ENCODE measurements around the gene SLC5A9. TPM values are rescaled to one million over a fixed set of nuclear protein-coding genes. Genes with fewer than 3 reads are reported as not detected.

The SLC5A9 gene
- total and polyA plus RNA-seq, 2 donors = 0.16 to 0.27 TPM

GRCh38 chr1:48236716-48237470 lies 14.4 kb downstream of the SLC5A9 start:
- H3K36me3 ChIP-seq (ENCODE audit: insufficient read depth) = no peaks in the 10 kb centered on the region
- H3K27ac ChIP-seq (ENCODE audit: low read depth) = no peak overlapping the region
- WGBS = 74% methylated on average over 4 of the region's 4 CpGs
- no peak overlapping the region for H3K4me3 ChIP-seq (ENCODE audit: low read depth, low read length)
- no peaks in the 10 kb centered on the region for H3K4me1 ChIP-seq (ENCODE audit: insufficient read depth)
- no peak for DNase-seq (ENCODE audit: extremely low spot score)

GRCh38 chr1:48242141-48242736 lies 19.7 kb downstream of the SLC5A9 start:
- Histone ChIP-seq H3K4me3 (ENCODE audit: low read depth, low read length) (no peak overlapping the region), H3K4me1 (ENCODE audit: insufficient read depth) (no peaks in the 10 kb centered on the region), H3K27ac (ENCODE audit: low read depth) (no peak overlapping the region), H3K36me3 (ENCODE audit: insufficient read depth) (no peaks in the 10 kb centered on the region)
- 89% methylated on average over 12 of the region's 12 CpGs for WGBS
- DNase-seq (ENCODE audit: extremely low spot score) = no peak

- H3K27ac ChIP-seq (ENCODE audit: low read depth) = no peak overlapping the region
- no peaks in the 10 kb centered on the region for H3K4me1 ChIP-seq (ENCODE audit: insufficient read depth)
- no peak for DNase-seq (ENCODE audit: extremely low spot score)
- H3K36me3 ChIP-seq (ENCODE audit: insufficient read depth) = no peaks in the 10 kb centered on the region
- no peak overlapping the region for H3K4me3 ChIP-seq (ENCODE audit: low read depth, low read length)
- WGBS = 50% methylated on average over 2 of the region's 2 CpGs
These were observed 22.6 kb downstream of the SLC5A9 start for GRCh38 chr1:48245106-48245505.

GRCh38 chr1:48246727-48247126 lies 24.2 kb downstream of the SLC5A9 start:
- Histone ChIP-seq H3K4me1 (ENCODE audit: insufficient read depth) (no peaks in the 10 kb centered on the region), H3K27ac (ENCODE audit: low read depth) (no peak overlapping the region), H3K36me3 (ENCODE audit: insufficient read depth) (no peaks in the 10 kb centered on the region), H3K4me3 (ENCODE audit: low read depth, low read length) (no peak overlapping the region)
- no peak for DNase-seq (ENCODE audit: extremely low spot score)
- WGBS = 75% methylated on average over 1 of the region's 1 CpG

- Histone ChIP-seq H3K27ac (ENCODE audit: low read depth) (no peak overlapping the region), H3K4me1 (ENCODE audit: insufficient read depth) (no peaks in the 10 kb centered on the region), H3K4me3 (ENCODE audit: low read depth, low read length) (no peak overlapping the region), H3K36me3 (ENCODE audit: insufficient read depth) (no peaks in the 10 kb centered on the region)
- 94% methylated on average over 4 of the region's 4 CpGs for WGBS
- no peak for DNase-seq (ENCODE audit: extremely low spot score)
These were observed 25.8 kb downstream of the SLC5A9 start for GRCh38 chr1:48248356-48248755.

GRCh38 chr1:48249868-48250267 lies 27.4 kb downstream of the SLC5A9 start:
- Histone ChIP-seq H3K27ac (ENCODE audit: low read depth) (no peak overlapping the region), H3K4me3 (ENCODE audit: low read depth, low read length) (no peak overlapping the region), H3K36me3 (ENCODE audit: insufficient read depth) (no peaks in the 10 kb centered on the region), H3K4me1 (ENCODE audit: insufficient read depth) (no peaks in the 10 kb centered on the region)
- 92% methylated on average over 3 of the region's 3 CpGs for WGBS
- no peak for DNase-seq (ENCODE audit: extremely low spot score)

GRCh38 chr1:48250572-48250971 lies 28.1 kb downstream of the SLC5A9 start:
- DNase-seq (ENCODE audit: extremely low spot score) = no peak
- H3K4me1 ChIP-seq (ENCODE audit: insufficient read depth) = no peaks in the 10 kb centered on the region
- H3K36me3 ChIP-seq (ENCODE audit: insufficient read depth) = no peaks in the 10 kb centered on the region
- WGBS = 53% methylated on average over 3 of the region's 3 CpGs
- no peak overlapping the region for H3K27ac ChIP-seq (ENCODE audit: low read depth)
- H3K4me3 ChIP-seq (ENCODE audit: low read depth, low read length) = no peak overlapping the region

- Histone ChIP-seq H3K36me3 (ENCODE audit: insufficient read depth) (no peaks in the 10 kb centered on the region), H3K4me1 (ENCODE audit: insufficient read depth) (no peaks in the 10 kb centered on the region), H3K4me3 (ENCODE audit: low read depth, low read length) (no peak overlapping the region), H3K27ac (ENCODE audit: low read depth) (no peak overlapping the region)
- 89% methylated on average over 2 of the region's 2 CpGs for WGBS
- DNase-seq (ENCODE audit: extremely low spot score) = no peak
These were observed 28.8 kb downstream of the SLC5A9 start for GRCh38 chr1:48251323-48251722.

GRCh38 chr1:48251821-48252220 lies 29.3 kb downstream of the SLC5A9 start:
- H3K36me3 ChIP-seq (ENCODE audit: insufficient read depth) = no peaks in the 10 kb centered on the region
- H3K4me1 ChIP-seq (ENCODE audit: insufficient read depth) = no peaks in the 10 kb centered on the region
- DNase-seq (ENCODE audit: extremely low spot score) = no peak
- no peak overlapping the region for H3K4me3 ChIP-seq (ENCODE audit: low read depth, low read length)
- H3K27ac ChIP-seq (ENCODE audit: low read depth) = no peak overlapping the region
- WGBS = 84% methylated on average over 3 of the region's 3 CpGs

GRCh38 chr1:48254254-48254653 lies 31.7 kb downstream of the SLC5A9 start:
- 91% methylated on average over 1 of the region's 1 CpG for WGBS
- Histone ChIP-seq H3K27ac (ENCODE audit: low read depth) (no peak overlapping the region), H3K36me3 (ENCODE audit: insufficient read depth) (no peaks in the 10 kb centered on the region), H3K4me3 (ENCODE audit: low read depth, low read length) (no peak overlapping the region), H3K4me1 (ENCODE audit: insufficient read depth) (no peaks in the 10 kb centered on the region)
- DNase-seq (ENCODE audit: extremely low spot score) = no peak

- no peak for DNase-seq (ENCODE audit: extremely low spot score)
- H3K4me1 ChIP-seq (ENCODE audit: insufficient read depth) = no peaks in the 10 kb centered on the region
- no peak overlapping the region for H3K4me3 ChIP-seq (ENCODE audit: low read depth, low read length)
- no peaks in the 10 kb centered on the region for H3K36me3 ChIP-seq (ENCODE audit: insufficient read depth)
- 98% methylated on average over 1 of the region's 1 CpG for WGBS
- H3K27ac ChIP-seq (ENCODE audit: low read depth) = no peak overlapping the region
These were observed 35.6 kb downstream of the SLC5A9 start for GRCh38 chr1:48258106-48258505.

- Histone ChIP-seq H3K27ac (ENCODE audit: low read depth) (no peak overlapping the region), H3K4me1 (ENCODE audit: insufficient read depth) (no peaks in the 10 kb centered on the region)
These were observed 39.4 kb downstream of the SLC5A9 start for GRCh38 chr1:48261881-48262400.

GRCh38 chr1:48263041-48263440 lies 40.5 kb downstream of the SLC5A9 start:
- H3K4me1 ChIP-seq (ENCODE audit: insufficient read depth) = no peaks in the 10 kb centered on the region
- no peaks in the 10 kb centered on the region for H3K36me3 ChIP-seq (ENCODE audit: insufficient read depth)
- no peak overlapping the region for H3K4me3 ChIP-seq (ENCODE audit: low read depth, low read length)
- H3K27ac ChIP-seq (ENCODE audit: low read depth) = no peak overlapping the region
- DNase-seq (ENCODE audit: extremely low spot score) = no peak
- WGBS = 25% methylated on average over 1 of the region's 1 CpG

More at GRCh38 chr1:48261881-48262400, 39.4 kb downstream of the SLC5A9 start:
- H3K36me3 ChIP-seq (ENCODE audit: insufficient read depth) = no peaks in the 10 kb centered on the region
- H3K4me3 ChIP-seq (ENCODE audit: low read depth, low read length) = no peak overlapping the region
- DNase-seq (ENCODE audit: extremely low spot score) = no peak

- no peaks in the 10 kb centered on the region for H3K36me3 ChIP-seq (ENCODE audit: insufficient read depth)
- H3K4me1 ChIP-seq (ENCODE audit: insufficient read depth) = no peaks in the 10 kb centered on the region
- no peak overlapping the region for H3K4me3 ChIP-seq (ENCODE audit: low read depth, low read length)
- WGBS = 53% methylated on average over 2 of the region's 2 CpGs
- DNase-seq (ENCODE audit: extremely low spot score) = no peak
- H3K27ac ChIP-seq (ENCODE audit: low read depth) = no peak overlapping the region
These were observed 44.1 kb downstream of the SLC5A9 start for GRCh38 chr1:48266576-48266975.

All from urinary bladder (tissue), 4 donors.